Gastrocnemius medialis (tissue), 4 donors: ENCODE results near the gene STAMBP. TPM values are rescaled to one million over a fixed set of nuclear protein-coding genes. Genes with fewer than 3 reads are reported as not detected.

ENCODE experiments used
- ATAC-seq, 2 donors: fragments of 150-250 bp; one replicate each; pipeline ENCODE4 v1.9.1; 2016
- DNase-seq, 2 donors: peaks; one replicate each; pipeline ENCODE4 v3.0.0-alpha.2; 2019
- H3K27ac ChIP-seq, 4 donors: fragments of 200-600 bp; sonication (generic); 1 replicate in 1 of 4; 2 replicates in 3 of 4; pipeline ENCODE4 v1.5.1; 2016 to 2018; ENCODE audit warnings: mild to moderate bottlenecking in 2 of 4, moderate library complexity in 1 of 4
- H3K27me3 ChIP-seq, 3 donors: fragments of 200-600 bp; sonication (generic) in 2 of 3; 1 replicate in 1 of 3; 2 replicates in 2 of 3; pipeline versions ENCODE4 v1.5.1 to v1.6.0; 2016 to 2019; ENCODE audit warnings: mild to moderate bottlenecking in 1 of 3, moderate library complexity in 1 of 3
- H3K36me3 ChIP-seq, 2 donors: fragments of 200-600 bp; sonication (generic) in 1 of 2; one replicate each; pipeline ENCODE4 v1.5.1; 2017 to 2018
- H3K4me1 ChIP-seq, 2 donors: fragments of 200-600 bp; sonication (generic) in 1 of 2; one replicate each; pipeline ENCODE4 v1.5.1; 2016 to 2017; ENCODE audit warnings: mild to moderate bottlenecking in 2 of 2
- H3K4me3 ChIP-seq, 4 donors: fragments of 200-600 bp; sonication (generic) in 3 of 4; 1 replicate in 1 of 4; 2 replicates in 3 of 4; pipeline ENCODE4 v1.5.1; 2016 to 2019; ENCODE audit warnings: mild to moderate bottlenecking in 2 of 4
- H3K9me3 ChIP-seq, 3 donors: fragments of 200-600 bp; sonication (generic) in 2 of 3; 1 replicate in 1 of 3; 2 replicates in 2 of 3; pipeline ENCODE4 v1.5.1; 2016 to 2019
- POLR2A ChIP-seq, 2 donors: fragments of 450-650 bp; IDR thresholded peaks; one replicate each; pipeline ENCODE4 v1.6.1; 2017; ENCODE audit warnings: antibody characterized with exemption in 2 of 2, mild to moderate bottlenecking in 2 of 2, moderate library complexity in 2 of 2
- in situ Hi-C, 4 donors: fragments of 200-750 bp; cut with MboI; loops; one replicate each; pipeline versions ENCODE4 v1.15.0 to v1.8.0; 2017; ENCODE audit warnings: low sequenced_read_pairs in 4 of 4
- intact Hi-C: fragments of 100-400 bp; cut with DNase I; formaldehyde crosslinking; loops from one replicate; pipeline ENCODE4 v1.15.1; 2023; ENCODE audit warnings: low total_unique reads
- total RNA-seq, 4 donors: library from RNA; depleted of rRNA; stranded (reverse); fragments of >200 nt; gene quantifications; one replicate each; pipeline versions ENCODE4 v1.1.0 to v1.2.3, GENCODE V29; 2016
- TF ChIP-seq, protein P1 (sequence below), 5 experiments: fragments of 450-650 bp in 3 of 5; fragments of 200-600 bp in 2 of 5; sonication (generic) in 2 of 5; IDR thresholded peaks in 4 of 5; conservative IDR thresholded peaks in 1 of 5; 1 replicate in 4 of 5; 2 replicates in 1 of 5; pipeline ENCODE4 v1.5.1; 2016 to 2019; ENCODE audit warnings: antibody characterized with exemption in 5 of 5, mild to moderate bottlenecking in 3 of 5, moderate library complexity in 3 of 5

STAMBP gene
- total RNA-seq, 4 donors from 2014 or later: 38.0 to 85.4 (median 67.1) TPM

DNA sequence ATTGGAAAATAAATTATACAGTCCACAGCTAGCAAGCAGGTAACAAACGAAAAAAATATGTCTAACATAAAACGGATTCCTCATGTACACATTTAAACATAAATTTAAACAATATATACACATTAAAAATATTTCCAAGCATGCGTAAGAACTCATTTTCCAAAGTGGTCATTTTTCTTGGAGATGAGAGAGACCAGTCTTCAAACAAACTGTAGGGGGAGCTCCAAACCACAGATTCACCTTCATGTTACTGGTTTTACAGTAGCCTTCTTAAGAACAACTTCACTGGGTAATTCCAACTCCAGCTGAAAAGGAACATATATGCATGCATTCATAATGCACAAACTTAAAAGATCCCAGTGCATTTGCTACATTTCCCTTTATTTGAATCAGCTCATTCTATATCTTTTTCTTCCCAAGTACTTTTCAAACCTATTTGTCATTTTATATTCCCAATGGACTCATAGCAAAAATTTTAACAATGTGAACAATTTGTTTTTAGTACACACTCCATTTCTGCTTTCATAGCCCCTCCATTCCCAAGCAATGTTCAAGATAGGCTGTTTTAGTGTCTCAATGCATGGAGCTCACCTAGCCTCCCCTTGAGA is 4.7 kb upstream of the STAMBP start:
- no peak overlapping the region for H3K4me3 ChIP-seq
- ATAC-seq (no peak), DNase-seq (peak in 1 of 2 donors; percentile 24)
- intact Hi-C loops: loop anchor here (10.0 kb wide), 6 partner anchors 161 to 571 kb away; partner anchors contain the start of genes BOLA3, MOB1A and TET3
- peaks cover 4 to 6% of the 10 kb centered on the region in 2 donors for H3K4me1 ChIP-seq
- no peak overlapping the region for H3K27ac ChIP-seq
- no peaks in the 10 kb centered on the region for H3K27me3 ChIP-seq
- H3K36me3 ChIP-seq: no peaks in the 10 kb centered on the region
- TF ChIP-seq, protein P1, sequence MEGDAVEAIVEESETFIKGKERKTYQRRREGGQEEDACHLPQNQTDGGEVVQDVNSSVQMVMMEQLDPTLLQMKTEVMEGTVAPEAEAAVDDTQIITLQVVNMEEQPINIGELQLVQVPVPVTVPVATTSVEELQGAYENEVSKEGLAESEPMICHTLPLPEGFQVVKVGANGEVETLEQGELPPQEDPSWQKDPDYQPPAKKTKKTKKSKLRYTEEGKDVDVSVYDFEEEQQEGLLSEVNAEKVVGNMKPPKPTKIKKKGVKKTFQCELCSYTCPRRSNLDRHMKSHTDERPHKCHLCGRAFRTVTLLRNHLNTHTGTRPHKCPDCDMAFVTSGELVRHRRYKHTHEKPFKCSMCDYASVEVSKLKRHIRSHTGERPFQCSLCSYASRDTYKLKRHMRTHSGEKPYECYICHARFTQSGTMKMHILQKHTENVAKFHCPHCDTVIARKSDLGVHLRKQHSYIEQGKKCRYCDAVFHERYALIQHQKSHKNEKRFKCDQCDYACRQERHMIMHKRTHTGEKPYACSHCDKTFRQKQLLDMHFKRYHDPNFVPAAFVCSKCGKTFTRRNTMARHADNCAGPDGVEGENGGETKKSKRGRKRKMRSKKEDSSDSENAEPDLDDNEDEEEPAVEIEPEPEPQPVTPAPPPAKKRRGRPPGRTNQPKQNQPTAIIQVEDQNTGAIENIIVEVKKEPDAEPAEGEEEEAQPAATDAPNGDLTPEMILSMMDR (IDR thresholded peaks at IDR 0.05 in 4 of 5, conservative IDR thresholded peaks at IDR 0.05 in 1 of 5): peak; percentile 61 to 81 (median 65)
- no peak for TF ChIP-seq POLR2A (IDR thresholded peaks at IDR 0.05)
- in situ Hi-C loops: loop anchor here in 3 of 4 donors (10.0 to 25.0 kb wide), 3 partner anchors 101 to 513 kb away; partner anchors contain the start of genes SLC4A5 (in 2 of the 3) and DGUOK (in 1 of the 3)
- H3K9me3 ChIP-seq: no peaks in the 10 kb centered on the region

DNA sequence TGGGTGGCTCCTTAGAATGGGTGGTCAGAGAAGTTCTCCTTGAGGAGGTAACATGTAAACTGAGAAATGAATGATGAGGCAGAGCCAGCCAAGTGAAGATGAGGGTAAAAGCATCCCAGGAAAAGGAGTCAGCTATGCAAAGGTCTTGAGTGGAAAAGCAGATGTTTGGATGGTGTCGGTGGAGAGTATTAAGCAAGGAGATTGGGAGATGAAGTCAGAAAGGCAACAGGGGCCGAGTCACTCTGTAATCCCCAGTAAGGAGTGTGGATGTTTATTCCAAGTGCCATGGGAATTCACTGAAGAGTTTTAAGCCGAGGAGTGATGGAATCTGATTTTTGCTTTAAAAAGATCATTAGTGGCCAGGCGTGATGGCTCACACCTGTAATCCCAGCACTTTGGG is 3.4 kb upstream of the STAMBP start:
- no peak for DNase-seq
- intact Hi-C loops (loop anchor here (10.0 kb wide), 6 partner anchors 159 to 569 kb away; partner anchors contain the start of genes BOLA3, MOB1A and TET3), in situ Hi-C loops (loop anchor here in 2 of 4 donors (10.0 to 25.0 kb wide), 3 partner anchors 99 to 509 kb away; partner anchors contain the start of gene DGUOK (in 1 of the 2))
- no peak for ATAC-seq
- Histone ChIP-seq H3K4me3 (no peak overlapping the region), H3K4me1 (peaks cover 12 to 17% of the 10 kb centered on the region in 2 donors), H3K27me3 (no peaks in the 10 kb centered on the region), H3K36me3 (no peaks in the 10 kb centered on the region), H3K9me3 (no peaks in the 10 kb centered on the region), H3K27ac (no peak overlapping the region)
- TF ChIP-seq POLR2A (IDR thresholded peaks at IDR 0.05): no peak
- TF ChIP-seq, protein P1 (IDR thresholded peaks at IDR 0.05 in 4 of 5, conservative IDR thresholded peaks at IDR 0.05 in 1 of 5): no peak

DNA sequence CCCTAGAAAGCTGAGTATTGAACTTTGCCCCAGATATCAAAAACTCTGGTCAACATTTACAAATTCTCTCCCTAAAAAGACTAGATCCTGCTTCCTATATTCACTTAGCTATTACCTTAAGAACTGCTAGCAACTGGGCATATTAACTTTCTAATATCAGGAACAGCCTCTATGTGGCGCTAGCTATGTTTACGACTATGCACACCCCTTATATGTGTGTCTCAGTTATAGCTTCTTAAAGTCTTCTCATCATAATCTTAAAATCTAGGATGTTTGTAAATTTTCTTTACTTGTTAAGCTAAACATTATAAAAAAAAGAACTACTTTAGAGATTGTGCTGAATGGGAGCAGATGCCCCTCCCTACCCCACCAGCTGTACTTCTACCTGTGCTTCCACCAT is 1.7 kb upstream of the STAMBP start:
- no peak overlapping the region for H3K27ac ChIP-seq
- intact Hi-C loops (loop anchor here (10.0 kb wide), 6 partner anchors 158 to 568 kb away; partner anchors contain the start of genes BOLA3, MOB1A and TET3), in situ Hi-C loops (loop anchor here in 2 of 4 donors (10.0 to 25.0 kb wide), 3 partner anchors 98 to 508 kb away; partner anchors contain the start of gene DGUOK (in 1 of the 2))
- H3K27me3 ChIP-seq: no peaks in the 10 kb centered on the region
- no peak for ATAC-seq
- H3K9me3 ChIP-seq: no peaks in the 10 kb centered on the region
- H3K4me1 ChIP-seq: peaks cover 28 to 32% of the 10 kb centered on the region in 2 donors
- peaks cover 0 to 7% of the 10 kb centered on the region in 2 donors for H3K36me3 ChIP-seq
- H3K4me3 ChIP-seq: no peak overlapping the region
- no peak for DNase-seq
- TF ChIP-seq, protein P1 (IDR thresholded peaks at IDR 0.05 in 4 of 5, conservative IDR thresholded peaks at IDR 0.05 in 1 of 5): no peak
- no peak for TF ChIP-seq POLR2A (IDR thresholded peaks at IDR 0.05)

DNA sequence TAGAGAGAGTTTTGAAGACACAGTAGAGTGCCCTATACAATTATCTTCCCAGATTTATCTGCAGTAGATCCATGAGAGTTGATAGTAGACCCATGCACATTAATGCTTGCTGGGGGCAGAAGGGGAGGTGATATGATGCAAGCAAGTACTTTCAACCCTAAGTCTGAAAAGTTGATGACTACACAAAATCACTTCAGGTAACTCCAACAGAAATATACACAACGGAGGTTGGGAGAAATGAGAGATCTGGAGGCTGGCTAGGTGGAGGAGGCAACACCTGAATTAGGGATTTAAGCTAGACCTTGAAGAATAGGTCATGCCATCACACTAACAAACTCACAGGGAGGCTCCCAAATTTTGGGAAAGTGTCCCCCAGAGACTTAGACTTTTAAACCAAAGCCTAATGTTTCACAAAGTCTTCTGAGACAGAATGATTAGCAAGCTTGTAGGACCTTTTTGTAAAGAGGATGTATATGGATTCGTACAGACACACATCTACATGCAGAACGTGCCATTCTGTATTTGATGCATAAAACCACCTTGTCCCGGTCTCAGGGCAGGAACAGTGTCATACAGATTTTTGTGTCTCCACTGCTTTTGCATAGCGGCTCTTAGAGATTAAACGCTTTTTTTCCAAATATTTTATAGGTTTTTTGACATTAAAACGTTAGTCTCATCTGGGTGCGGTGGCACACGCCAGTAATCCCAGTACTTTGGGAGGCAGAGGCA is 937 bp upstream of the STAMBP start:
- peak overlapping the region; percentile 92 to 97 (median 96) for H3K27ac ChIP-seq

More for the DNA sequence above, 937 bp upstream of the STAMBP start:
- Histone ChIP-seq H3K27me3 (no peaks in the 10 kb centered on the region), H3K36me3 (peaks cover 0 to 15% of the 10 kb centered on the region in 2 donors), H3K4me1 (peaks cover 37 to 40% of the 10 kb centered on the region in 2 donors), H3K4me3 (peak overlapping the region; percentile 52 to 94 (median 86)), H3K9me3 (no peaks in the 10 kb centered on the region)
- no peak for DNase-seq
- in situ Hi-C loops (loop anchor here in 2 of 4 donors (10.0 to 25.0 kb wide), 3 partner anchors 97 to 507 kb away; partner anchors contain the start of gene DGUOK (in 1 of the 2)), intact Hi-C loops (loop anchor here (10.0 kb wide), 6 partner anchors 157 to 567 kb away; partner anchors contain the start of genes BOLA3, MOB1A and TET3)
- no peak for ATAC-seq
- no peak for TF ChIP-seq POLR2A (IDR thresholded peaks at IDR 0.05)
- TF ChIP-seq, protein P1 (IDR thresholded peaks at IDR 0.05 in 4 of 5, conservative IDR thresholded peaks at IDR 0.05 in 1 of 5): no peak
